ENCODE measurements around the gene MID2.
"Not testable (repeated sequence)": the region's sequence is repeated elsewhere in the genome, so short reads cannot be mapped to it uniquely, and the experiment has no call there.

The MID2 gene

DNA sequence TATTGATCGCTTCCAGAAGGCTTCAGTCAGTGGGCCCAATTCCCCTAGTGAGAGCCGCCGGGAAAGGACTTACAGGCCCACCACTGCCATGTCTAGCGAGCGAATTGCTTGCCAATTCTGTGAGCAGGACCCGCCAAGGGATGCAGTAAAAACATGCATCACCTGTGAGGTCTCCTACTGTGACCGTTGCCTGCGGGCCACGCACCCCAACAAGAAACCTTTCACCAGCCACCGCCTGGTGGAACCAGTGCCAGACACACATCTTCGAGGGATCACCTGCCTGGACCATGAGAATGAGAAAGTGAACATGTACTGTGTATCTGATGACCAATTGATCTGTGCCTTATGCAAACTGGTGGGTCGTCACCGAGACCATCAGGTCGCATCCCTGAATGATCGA, 15.3 kb downstream of the MID2 start:
- DNase-seq (ENCODE audit: low read depth in 2 of 2), result no peak

- no peak for DNase-seq (ENCODE audit: low read depth in 2 of 2)
Measured at GRCh38 chrX:107842715-107843400, 17.2 kb downstream of the MID2 start.

DNA sequence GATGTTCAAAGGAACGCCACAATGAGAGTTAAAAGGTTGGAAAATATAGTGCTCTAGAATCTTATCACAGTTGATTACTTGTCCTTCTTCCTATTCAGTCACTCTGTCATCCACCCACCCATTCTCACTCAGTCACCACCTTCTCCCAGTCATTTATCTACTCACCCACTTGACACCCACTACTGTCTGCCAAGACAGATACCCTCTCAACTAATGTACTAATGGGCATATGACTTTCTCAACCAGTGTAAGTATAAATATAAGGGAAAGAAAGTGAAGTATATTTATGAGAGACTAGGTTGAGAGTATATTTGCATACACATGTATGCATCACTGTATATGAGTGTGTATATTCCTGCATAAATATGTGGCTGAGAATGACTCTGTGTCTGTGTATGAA, 20.0 kb downstream of the MID2 start:
- DNase-seq (ENCODE audit: low read depth in 2 of 2), result no peak

GRCh38 chrX:107848591-107848990, 22.9 kb downstream of the MID2 start:
- DNase-seq (ENCODE audit: low read depth in 2 of 2), result no peak

- DNase-seq (ENCODE audit: low read depth in 2 of 2), result no peak
Measured at GRCh38 chrX:107849747-107850421, 24.2 kb downstream of the MID2 start.

DNA sequence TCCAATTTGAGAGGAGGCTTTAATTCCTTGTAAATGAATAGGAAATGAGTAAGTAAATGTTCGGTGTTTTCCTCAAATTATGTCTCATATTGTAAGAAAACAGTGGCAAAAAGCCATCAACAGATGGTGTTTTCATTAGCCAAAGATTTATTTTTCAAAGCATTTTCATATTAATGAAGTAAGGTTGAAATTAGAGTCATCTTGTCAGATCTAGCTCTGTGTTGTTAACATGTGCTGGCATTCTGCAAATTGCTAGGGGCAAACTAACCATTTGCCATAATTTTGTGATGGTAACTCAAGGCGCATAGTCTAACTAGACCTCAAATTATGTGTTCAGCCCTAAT, 24.7 kb downstream of the MID2 start:
- no peak for DNase-seq (ENCODE audit: low read depth in 2 of 2)

- DNase-seq (ENCODE audit: low read depth in 2 of 2), result no peak
Measured at GRCh38 chrX:107851215-107851614, 25.5 kb downstream of the MID2 start.

DNA sequence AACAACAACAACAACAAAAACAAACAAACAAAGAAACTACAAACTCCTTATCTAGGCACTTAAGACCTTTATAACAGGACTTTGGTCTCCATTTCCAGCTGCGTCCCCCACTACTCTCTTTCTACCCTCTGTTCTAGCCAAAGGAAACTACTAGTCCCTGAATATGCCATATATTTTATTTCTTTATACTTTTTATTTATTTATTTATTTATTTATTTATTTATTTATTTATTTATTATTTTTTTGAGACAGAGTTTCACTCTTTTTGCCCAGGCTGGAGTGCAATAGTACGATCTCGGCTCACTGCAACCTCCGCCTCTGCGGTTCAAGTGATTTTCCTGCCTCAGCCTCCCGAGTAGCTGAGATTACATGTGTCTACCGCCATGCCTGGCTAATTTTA, 26.0 kb downstream of the MID2 start:
- DNase-seq (ENCODE audit: low read depth in 2 of 2), result not testable (repeated sequence)

DNA sequence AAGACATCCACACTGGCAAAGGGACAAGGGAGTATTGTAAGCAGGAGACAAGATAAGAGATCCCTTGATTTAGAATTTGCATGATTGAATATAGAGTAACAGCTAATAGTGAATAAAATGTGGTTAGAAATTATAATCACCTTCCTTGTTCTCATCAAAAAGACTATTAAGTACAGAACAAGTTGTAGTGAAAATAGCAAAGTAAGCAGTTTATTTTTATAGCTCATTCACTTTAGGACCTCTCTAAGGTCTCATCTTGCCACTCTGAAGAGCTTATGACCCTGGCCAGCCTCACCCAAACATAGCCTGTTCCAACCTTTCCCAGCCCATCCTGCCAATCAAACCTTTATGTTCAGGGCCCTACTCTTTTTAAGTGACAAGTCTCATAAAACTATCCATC, 30.6 kb downstream of the MID2 start:
- no peak for DNase-seq (ENCODE audit: low read depth in 2 of 2)

DNA sequence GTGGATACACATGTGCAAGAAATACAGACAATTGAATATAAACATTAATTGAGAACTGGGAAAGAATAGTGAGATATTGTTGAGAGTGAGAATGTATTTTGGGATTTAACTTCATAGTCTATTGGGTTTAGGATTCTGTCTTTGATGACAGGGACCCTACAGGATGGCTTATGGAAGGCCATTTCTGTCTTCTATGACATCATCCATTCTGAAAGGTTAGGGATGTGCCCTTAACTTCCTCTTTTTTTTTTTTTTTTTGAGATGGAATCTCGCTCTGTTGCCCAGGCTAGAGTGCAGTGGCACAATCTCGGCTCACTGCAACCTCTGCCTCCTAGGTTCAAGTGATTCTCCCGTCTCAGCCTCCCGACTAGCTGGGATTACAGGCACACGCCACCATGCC, 31.4 kb downstream of the MID2 start:
- not testable (repeated sequence) for DNase-seq (ENCODE audit: low read depth in 2 of 2)

DNA sequence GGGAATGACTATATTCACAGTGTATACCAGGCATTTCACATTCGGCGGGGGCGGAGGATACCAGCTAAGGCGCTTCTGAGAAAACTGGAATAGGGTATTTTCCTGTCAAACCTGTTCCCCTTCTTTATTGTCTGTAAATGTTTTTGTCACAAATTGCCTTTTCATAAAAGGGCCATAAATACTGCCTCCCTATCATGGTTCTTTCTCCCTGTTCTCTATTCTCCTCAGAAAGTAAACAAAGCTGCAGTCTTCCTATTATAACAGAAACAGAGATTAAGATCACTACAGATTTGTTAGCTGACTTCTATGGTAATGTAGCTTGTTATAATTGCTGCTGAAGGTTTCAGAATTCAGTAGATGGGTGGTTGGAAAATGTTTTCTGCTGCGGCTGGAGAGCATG, 32.2 kb downstream of the MID2 start:
- no peak for DNase-seq (ENCODE audit: low read depth in 2 of 2)

DNA sequence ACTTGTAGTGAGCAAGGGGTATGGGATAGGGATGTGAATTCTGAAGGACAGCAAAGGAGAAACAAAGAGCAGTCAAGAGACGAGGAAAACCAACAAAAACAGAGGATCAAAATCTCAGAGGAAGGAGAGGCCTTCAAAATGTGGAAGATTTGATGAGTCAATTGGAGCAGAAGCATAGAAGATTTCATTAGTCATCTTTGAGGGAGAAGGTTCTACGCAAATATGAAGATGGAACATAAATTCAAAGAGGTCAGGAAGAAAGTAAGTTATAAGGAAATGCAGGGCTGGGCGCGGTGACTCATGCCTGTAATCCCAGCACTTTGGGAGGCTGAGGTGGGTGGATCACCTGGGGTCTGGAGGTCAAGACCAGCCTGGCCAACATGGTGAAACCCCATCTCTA, 35.4 kb downstream of the MID2 start:
- DNase-seq (ENCODE audit: low read depth in 2 of 2), result no peak

GRCh38 chrX:107871136-107871535, 45.5 kb downstream of the MID2 start:
- no peak for DNase-seq (ENCODE audit: low read depth in 2 of 2)

- no peak for DNase-seq (ENCODE audit: low read depth in 2 of 2)
Measured at GRCh38 chrX:107878106-107878505, 52.4 kb downstream of the MID2 start.

DNA sequence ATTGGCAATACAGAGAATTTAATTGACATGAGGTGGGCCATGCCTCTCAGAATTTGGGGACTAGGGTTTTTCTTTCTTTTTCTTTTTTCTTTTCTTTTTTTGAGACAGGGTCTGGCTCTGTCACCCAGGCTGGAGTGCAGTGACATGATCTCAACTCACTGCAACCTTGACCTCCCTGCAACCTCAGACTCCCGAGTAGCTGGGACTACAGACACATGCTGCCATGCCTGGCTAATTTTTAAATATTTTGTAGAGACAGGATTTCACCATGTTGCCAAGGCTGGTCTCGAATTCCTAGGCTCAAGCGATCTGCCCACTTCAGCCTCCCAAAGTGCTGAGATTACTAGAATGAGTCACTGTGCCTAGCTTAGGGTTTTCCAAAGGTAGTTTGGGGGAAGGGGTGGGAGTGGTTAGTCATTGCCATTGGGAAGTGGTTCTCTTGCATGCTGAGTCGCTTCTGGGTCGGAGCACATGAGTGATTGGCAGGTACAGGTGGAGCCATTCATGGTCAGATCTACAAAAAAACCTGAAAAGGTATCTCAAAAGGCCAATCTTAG, 54.5 kb downstream of the MID2 start:
- no peak for DNase-seq (ENCODE audit: low read depth in 2 of 2)

DNA sequence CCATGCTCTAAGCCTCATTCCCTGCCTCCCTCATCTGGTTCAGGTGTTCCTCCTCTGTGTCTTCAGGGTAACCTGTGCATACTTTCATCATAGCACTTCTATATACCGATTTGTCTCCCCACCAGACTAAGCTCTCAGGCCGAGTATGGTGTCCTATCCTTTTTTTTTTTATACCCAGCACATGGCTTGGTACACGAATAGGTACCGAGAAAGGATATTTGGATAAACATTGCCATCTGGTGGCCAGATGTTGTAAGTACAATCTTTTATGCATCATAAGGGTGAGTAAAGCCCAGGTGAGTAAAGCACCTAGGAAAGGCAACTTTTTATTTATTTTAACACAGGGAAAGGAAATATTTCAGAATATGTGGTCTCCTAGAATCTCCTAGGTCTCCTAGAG, 68.4 kb downstream of the MID2 start:
- DNase-seq (ENCODE audit: low read depth in 2 of 2), result no peak

DNA sequence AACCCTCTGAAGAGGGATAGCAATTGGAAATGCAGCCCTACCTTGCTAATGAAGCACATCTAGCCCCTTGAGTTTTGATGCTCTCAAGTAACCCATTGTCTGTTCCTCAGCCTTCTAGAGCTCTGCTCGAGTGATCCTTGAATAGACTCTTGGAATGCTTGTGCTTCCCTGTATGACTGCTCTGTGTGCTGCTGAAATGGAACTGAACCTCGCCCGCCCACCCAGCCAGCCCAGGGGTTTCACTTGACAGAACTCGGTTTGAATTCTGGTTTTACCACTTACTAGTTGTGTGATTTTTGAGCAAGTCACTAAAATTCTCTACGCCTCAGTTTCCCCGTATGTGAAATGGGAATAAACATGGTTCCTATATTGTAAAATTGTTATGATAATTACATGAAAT, 77.1 kb downstream of the MID2 start:
- DNase-seq (ENCODE audit: low read depth in 2 of 2), result no peak

- no peak for DNase-seq (ENCODE audit: low read depth in 2 of 2)
Measured at GRCh38 chrX:107905366-107905765, 79.7 kb downstream of the MID2 start.

GRCh38 chrX:107924136-107924746, 98.6 kb downstream of the MID2 start:
- no peak for DNase-seq (ENCODE audit: low read depth in 2 of 2)

- DNase-seq (ENCODE audit: low read depth in 2 of 2), result no peak
Measured at GRCh38 chrX:107934262-107934661, 108.6 kb downstream of the MID2 start.

GRCh38 chrX:107935200-107935599, 109.5 kb downstream of the MID2 start:
- no peak for DNase-seq (ENCODE audit: low read depth in 2 of 2)

DNA sequence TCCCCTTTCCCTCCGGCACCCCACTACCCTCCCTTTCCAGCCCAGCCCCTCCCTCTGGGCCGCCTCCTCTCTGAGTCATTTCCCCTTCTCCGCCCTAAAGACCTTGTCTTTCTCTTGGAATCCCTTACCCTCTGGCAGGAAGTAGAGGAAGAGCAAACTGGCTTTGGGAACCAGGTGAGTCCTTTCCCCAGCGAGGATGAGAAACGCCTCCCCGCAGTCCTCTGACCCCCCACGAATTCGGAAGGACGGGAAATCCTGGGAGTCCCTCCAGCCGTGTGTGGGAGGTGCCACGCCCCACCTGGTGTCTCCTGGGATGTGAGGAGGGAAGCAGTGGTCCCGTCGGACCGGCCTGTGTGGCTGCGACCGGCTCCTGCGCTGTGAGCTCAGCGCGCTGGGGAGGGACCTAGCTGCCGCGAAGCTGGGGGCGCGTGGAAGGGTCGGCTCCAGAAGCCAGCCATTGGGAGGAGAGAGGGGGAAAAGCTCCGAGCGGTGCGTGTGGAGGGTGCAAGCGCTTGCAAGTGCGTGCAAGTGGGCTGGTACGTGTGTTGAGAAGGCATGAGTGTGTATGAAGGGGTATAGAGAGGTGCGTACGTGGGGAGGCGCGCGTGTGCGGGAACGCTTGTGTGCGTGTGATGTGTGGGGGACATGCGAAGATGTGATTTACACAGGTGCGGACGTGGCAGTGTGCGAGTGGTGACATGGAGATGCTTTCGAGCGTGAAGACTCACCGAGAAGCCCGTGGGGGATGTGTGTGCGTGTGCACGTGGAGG, 110.2 kb downstream of the MID2 start:
- DNase-seq (ENCODE audit: low read depth in 2 of 2), result no peak

- DNase-seq (ENCODE audit: low read depth in 2 of 2), result no peak
Measured at GRCh38 chrX:107936434-107936730, 110.7 kb downstream of the MID2 start.

All from stimulated activated CD8-positive, alpha-beta memory T cell treated with anti-CD3 and anti-CD28 coated beads, Interleukin-2, amount 100 ng/mL, for 1 hour (primary cell).